Fibroblast of lung (primary cell): Measurements from ENCODE around the gene PCDH9.

Source experiments
- EZH2 ChIP-seq: IDR thresholded peaks from 2 replicates; pipeline ENCODE4 v1.5.1; 2012; ENCODE audit warnings: low read length, control low read depth, mild to moderate bottlenecking; ENCODE audit errors: missing control alignments
- TF ChIP-seq, protein P1 (sequence below), 2 donors: IDR thresholded peaks in 1 of 2; conservative IDR thresholded peaks in 1 of 2; 1 replicate in 1 of 2; 2 replicates in 1 of 2; pipeline ENCODE4 v1.5.1; 2011 to 2012; ENCODE audit warnings: low read length in 2 of 2, control low read depth in 1 of 2, inconsistent platforms in 1 of 2, low read depth in 1 of 2, mild to moderate bottlenecking in 1 of 2

DNA sequence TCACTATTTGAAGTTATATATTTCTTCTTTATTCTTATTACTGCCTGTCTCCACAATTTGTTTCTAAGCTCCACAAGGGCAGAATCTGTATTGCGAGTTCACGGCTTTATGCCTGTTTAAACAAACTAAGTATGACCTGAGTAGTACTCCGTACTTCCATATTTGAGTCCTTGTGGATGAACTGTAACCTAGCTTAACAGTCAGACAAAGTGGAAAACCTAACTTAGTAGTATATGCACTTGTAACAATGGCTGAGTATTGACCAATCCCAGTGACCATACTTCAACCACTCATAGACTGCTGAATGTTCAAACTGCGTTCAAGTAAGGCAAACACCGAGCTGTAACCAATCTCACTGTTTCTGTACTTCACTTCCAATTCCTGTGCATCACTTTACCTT, 292.7 kb downstream of the PCDH9 start:
- TF ChIP-seq, protein P1, sequence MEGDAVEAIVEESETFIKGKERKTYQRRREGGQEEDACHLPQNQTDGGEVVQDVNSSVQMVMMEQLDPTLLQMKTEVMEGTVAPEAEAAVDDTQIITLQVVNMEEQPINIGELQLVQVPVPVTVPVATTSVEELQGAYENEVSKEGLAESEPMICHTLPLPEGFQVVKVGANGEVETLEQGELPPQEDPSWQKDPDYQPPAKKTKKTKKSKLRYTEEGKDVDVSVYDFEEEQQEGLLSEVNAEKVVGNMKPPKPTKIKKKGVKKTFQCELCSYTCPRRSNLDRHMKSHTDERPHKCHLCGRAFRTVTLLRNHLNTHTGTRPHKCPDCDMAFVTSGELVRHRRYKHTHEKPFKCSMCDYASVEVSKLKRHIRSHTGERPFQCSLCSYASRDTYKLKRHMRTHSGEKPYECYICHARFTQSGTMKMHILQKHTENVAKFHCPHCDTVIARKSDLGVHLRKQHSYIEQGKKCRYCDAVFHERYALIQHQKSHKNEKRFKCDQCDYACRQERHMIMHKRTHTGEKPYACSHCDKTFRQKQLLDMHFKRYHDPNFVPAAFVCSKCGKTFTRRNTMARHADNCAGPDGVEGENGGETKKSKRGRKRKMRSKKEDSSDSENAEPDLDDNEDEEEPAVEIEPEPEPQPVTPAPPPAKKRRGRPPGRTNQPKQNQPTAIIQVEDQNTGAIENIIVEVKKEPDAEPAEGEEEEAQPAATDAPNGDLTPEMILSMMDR (conservative IDR thresholded peaks at IDR 0.05 in 1 of 2, IDR thresholded peaks at IDR 0.05 in 1 of 2; ENCODE audit: low read depth in 1 of 2, low read length in 2 of 2): no peak
- no peak for TF ChIP-seq EZH2
